Right lobe of liver (tissue), 6 donors: ENCODE measurements around the gene PEX6. TPM values are rescaled to one million over a fixed set of nuclear protein-coding genes. Genes with fewer than 3 reads are reported as not detected.
"Not testable (repeated sequence)": the region's sequence is repeated elsewhere in the genome, so short reads cannot be mapped to it uniquely, and the experiment has no call there.

ENCODE experiments used
- ATAC-seq, 4 donors: fragments of 200-7000 bp; cut with Tn5 transposase; one replicate each; pipeline ENCODE4 v1.9.1; 2020; ENCODE audit warnings: mild to moderate bottlenecking in 4 of 4, moderate library complexity in 4 of 4
- DNase-seq, 3 donors: peaks; one replicate each; pipeline ENCODE4 v3.0.0-alpha.2; 2020
- H3K27ac ChIP-seq, 3 donors: fragments of 200-600 bp; one replicate each; pipeline ENCODE4 v1.8.0; 2022
- H3K27me3 ChIP-seq, 2 donors: fragments of 200-600 bp; one replicate each; pipeline ENCODE4 v1.8.0; 2022
- H3K36me3 ChIP-seq, 4 donors: fragments of 200-600 bp; sonication (generic) in 1 of 4; one replicate each; pipeline versions ENCODE4 v1.5.1 to v1.8.0; 2017 to 2022; ENCODE audit warnings: control low read depth in 1 of 4
- H3K4me1 ChIP-seq, 4 donors: fragments of 200-600 bp; sonication (generic) in 1 of 4; one replicate each; pipeline versions ENCODE4 v1.5.1 to v1.8.0; 2017 to 2022; ENCODE audit warnings: control low read depth in 1 of 4
- H3K4me3 ChIP-seq, 3 donors: fragments of 200-600 bp; one replicate each; pipeline ENCODE4 v1.8.0; 2022
- H3K9me3 ChIP-seq, 4 donors: fragments of 200-600 bp; sonication (generic) in 1 of 4; one replicate each; pipeline versions ENCODE4 v1.5.1 to v1.8.0; 2017 to 2022; ENCODE audit warnings: control low read depth in 1 of 4
- POLR2A ChIP-seq: fragments of 450-650 bp; IDR thresholded peaks from one replicate; pipeline ENCODE4 v1.6.1; 2017; ENCODE audit warnings: antibody characterized with exemption, mild to moderate bottlenecking
- WGBS: methylation state at CpG from one replicate; pipeline ENCODE4 v1.1.6; 2018; ENCODE audit warnings: low coverage, low lambda C conversion rate; ENCODE audit not compliant: insufficient coverage; ENCODE audit errors: missing lambda C conversion rate; 5-methylcytosine and 5-hydroxymethylcytosine counted together
- intact Hi-C, 2 donors: fragments of 100-400 bp; cut with DNase I; formaldehyde crosslinking; loops; one replicate each; pipeline versions ENCODE4 v1.11.2 to v1.14.1; 2022
- total RNA-seq, 6 experiments: library from RNA; depleted of rRNA in 2 of 6; stranded (reverse); fragments of >200 nt in 2 of 6; fragmentation: NEBNext Ultra II Directional in 3 of 6; extraction: Animal tissue kit (Norgen Biotek cat#: 25700) in 3 of 6; gene quantifications; one replicate each; pipeline versions ENCODE4 v1.1.0 to v1.2.4, GENCODE V29; 2016 to 2023
- TF ChIP-seq, protein P1 (sequence below), 4 donors: fragments of 200-600 bp in 3 of 4; fragments of 450-650 bp in 1 of 4; IDR thresholded peaks; one replicate each; pipeline versions ENCODE4 v1.5.1 to v1.8.0; 2016 to 2022; ENCODE audit warnings: antibody characterized with exemption in 4 of 4, mild to moderate bottlenecking in 2 of 4
- donor health status: DM: no; HTN: yes; CAD: no.
- donor health status: DM: no; HTN: no; CAD: no.
- donor health status: DM: no; HTN: no; CAD: no.
- donor health status: DM: no; HTN: yes; CAD: no.
- donor health status: DM: no; HTN: yes; CAD: no.

The PEX6 gene
- total RNA-seq, 6 experiments from 2014 or later, result 15.7 to 25.9 (median 21.3) TPM

DNA sequence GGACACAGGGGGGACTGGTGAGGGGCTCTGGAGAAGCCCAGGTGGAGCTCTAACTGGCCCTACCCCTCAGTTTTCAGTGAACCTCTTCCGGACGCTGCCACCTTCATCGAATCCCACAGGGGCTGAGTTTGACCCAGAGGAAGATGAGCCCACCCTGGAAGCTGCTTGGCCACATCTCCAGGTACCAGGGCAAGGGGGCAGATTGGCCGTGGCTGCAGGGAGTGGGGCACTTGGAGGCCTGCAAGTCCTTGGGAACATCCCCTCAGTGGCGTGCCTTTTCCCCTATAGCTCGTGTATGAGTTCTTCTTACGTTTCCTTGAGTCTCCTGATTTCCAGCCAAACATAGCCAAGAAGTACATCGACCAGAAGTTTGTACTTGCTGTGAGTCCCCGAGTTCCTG, 28.1 kb upstream of the PEX6 start:
- DNase-seq (peak in 1 of 3 donors; percentile 30), ATAC-seq (no peak)
- intact Hi-C loops, result no loop called here
- Histone ChIP-seq H3K27me3 (no peaks in the 10 kb centered on the region), H3K9me3 (no peaks in the 10 kb centered on the region), H3K36me3 (peaks cover 0 to 41% (median 2%) of the 10 kb centered on the region in 4 donors), H3K4me1 (no peaks in the 10 kb centered on the region), H3K27ac (no peak overlapping the region), H3K4me3 (no peak overlapping the region)
- TF ChIP-seq, protein P1, sequence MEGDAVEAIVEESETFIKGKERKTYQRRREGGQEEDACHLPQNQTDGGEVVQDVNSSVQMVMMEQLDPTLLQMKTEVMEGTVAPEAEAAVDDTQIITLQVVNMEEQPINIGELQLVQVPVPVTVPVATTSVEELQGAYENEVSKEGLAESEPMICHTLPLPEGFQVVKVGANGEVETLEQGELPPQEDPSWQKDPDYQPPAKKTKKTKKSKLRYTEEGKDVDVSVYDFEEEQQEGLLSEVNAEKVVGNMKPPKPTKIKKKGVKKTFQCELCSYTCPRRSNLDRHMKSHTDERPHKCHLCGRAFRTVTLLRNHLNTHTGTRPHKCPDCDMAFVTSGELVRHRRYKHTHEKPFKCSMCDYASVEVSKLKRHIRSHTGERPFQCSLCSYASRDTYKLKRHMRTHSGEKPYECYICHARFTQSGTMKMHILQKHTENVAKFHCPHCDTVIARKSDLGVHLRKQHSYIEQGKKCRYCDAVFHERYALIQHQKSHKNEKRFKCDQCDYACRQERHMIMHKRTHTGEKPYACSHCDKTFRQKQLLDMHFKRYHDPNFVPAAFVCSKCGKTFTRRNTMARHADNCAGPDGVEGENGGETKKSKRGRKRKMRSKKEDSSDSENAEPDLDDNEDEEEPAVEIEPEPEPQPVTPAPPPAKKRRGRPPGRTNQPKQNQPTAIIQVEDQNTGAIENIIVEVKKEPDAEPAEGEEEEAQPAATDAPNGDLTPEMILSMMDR (IDR thresholded peaks at IDR 0.05), result no peak
- no peak for TF ChIP-seq POLR2A
- 92% methylated on average over 2 of the region's 9 CpGs for WGBS

DNA sequence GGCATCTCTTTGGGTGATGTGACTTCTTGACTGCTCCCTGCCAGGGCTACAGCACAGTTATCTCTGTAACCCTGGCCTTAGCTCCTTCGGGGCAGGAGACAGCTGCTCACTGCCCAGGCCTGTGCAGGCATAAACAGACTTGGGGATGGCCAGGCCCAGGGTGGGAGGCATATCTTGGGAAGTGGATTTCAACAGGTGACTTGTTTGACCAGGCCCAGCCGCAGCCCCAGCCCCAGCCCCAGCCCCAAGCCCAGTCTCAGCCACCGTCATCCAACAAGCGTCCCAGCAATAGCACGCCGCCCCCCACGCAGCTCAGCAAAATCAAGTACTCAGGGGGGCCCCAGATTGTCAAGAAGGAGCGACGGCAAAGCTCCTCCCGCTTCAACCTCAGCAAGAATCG, 27.3 kb upstream of the PEX6 start:
- Histone ChIP-seq H3K4me3 (no peak overlapping the region), H3K27me3 (no peaks in the 10 kb centered on the region), H3K27ac (no peak overlapping the region), H3K4me1 (no peaks in the 10 kb centered on the region), H3K36me3 (peaks cover 0 to 32% (median 2%) of the 10 kb centered on the region in 4 donors), H3K9me3 (no peaks in the 10 kb centered on the region)
- ATAC-seq (no peak), DNase-seq (no peak)
- WGBS, result 90% methylated on average over 4 of the region's 11 CpGs
- intact Hi-C loops, result no loop called here
- TF ChIP-seq, protein P1 (IDR thresholded peaks at IDR 0.05), result no peak
- TF ChIP-seq POLR2A, result no peak

DNA sequence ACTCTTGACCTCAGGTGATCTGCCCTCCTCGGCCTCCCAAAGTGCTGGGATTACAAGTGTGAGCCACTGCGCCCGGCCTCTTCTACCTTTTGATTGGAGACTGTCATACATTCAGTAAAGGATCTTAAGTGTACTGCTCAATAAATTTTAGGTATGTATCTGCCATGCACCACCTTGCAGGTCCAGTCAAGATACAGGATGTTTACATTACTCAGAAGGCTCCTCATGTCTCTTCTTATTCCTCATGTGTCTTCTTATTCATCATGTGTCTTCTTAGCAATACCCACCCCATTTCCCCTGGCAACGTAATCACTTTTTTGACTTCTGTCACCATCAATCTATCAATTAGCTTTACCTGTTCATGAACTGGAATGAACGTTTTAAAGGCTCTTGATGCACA, 26.9 kb upstream of the PEX6 start:
- 82% methylated on average over 4 of the region's 5 CpGs for WGBS
- intact Hi-C loops, result no loop called here
- Histone ChIP-seq H3K4me1 (no peaks in the 10 kb centered on the region), H3K9me3 (no peaks in the 10 kb centered on the region), H3K36me3 (peaks cover 0 to 28% (median 2%) of the 10 kb centered on the region in 4 donors), H3K27ac (no peak overlapping the region), H3K27me3 (no peaks in the 10 kb centered on the region), H3K4me3 (no peak overlapping the region)
- no peak for TF ChIP-seq POLR2A
- TF ChIP-seq, protein P1 (IDR thresholded peaks at IDR 0.05), result no peak
- ATAC-seq (no peak), DNase-seq (no peak)

GRCh38 chr6:43001843-43002242, 22.9 kb upstream of the PEX6 start:
- H3K36me3 ChIP-seq, result peaks cover 0 to 4% (median under 1%) of the 10 kb centered on the region in 4 donors
- intact Hi-C loops, result no loop called here
- DNase-seq (no peak), ATAC-seq (no peak)
- no peaks in the 10 kb centered on the region for H3K9me3 ChIP-seq
- peaks cover 0 to 2% (median 0%) of the 10 kb centered on the region in 4 donors for H3K4me1 ChIP-seq
- H3K27me3 ChIP-seq, result no peaks in the 10 kb centered on the region
- TF ChIP-seq POLR2A, result no peak
- TF ChIP-seq, protein P1 (IDR thresholded peaks at IDR 0.05), result no peak
- no peak overlapping the region for H3K4me3 ChIP-seq
- WGBS, result 91% methylated on average over 7 of the region's 8 CpGs
- H3K27ac ChIP-seq, result no peak overlapping the region

DNA sequence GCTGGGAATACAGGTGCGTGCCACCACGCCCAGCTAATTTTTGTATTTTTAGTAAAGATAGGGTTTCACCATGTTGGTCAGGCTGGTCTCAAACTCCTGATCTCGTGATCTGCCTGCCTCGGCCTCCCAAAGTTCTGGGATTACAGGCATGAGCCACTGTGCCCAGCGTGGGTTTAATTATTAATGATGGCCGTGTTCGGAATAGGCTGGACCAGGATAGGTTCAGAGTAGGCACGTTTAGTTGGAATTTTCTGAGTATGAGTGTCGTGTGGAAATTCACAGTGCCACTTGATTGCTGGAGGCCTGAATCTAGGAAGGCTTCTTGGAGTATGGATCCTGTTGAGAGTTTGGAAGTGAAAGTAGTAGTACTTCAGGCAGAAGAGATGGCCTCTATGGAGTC, 19.2 kb upstream of the PEX6 start:
- peak in 2 of 4 donors; percentile 32 to 65 for ATAC-seq
- intact Hi-C loops, H3K27ac ChIP-seq, H3K27me3 ChIP-seq, H3K4me3 ChIP-seq, H3K36me3 ChIP-seq, H3K9me3 ChIP-seq, H3K4me1 ChIP-seq, DNase-seq: not testable (repeated sequence)
- 52% methylated on average over 7 of the region's 9 CpGs for WGBS
